GM19372 (cell line): ENCODE measurements around the gene VOPP1.
"Not testable (repeated sequence)": the region's sequence is repeated elsewhere in the genome, so short reads cannot be mapped to it uniquely, and the experiment has no call there.

Source experiments
- ATAC-seq: cut with Tn5 transposase; IDR thresholded peaks from one replicate; pipeline ENCODE4 v1.9.1; 2021; ENCODE audit warnings: mild to moderate bottlenecking, low read depth, moderate library complexity; ENCODE audit not compliant: unreplicated experiment

Gene VOPP1

GRCh38 chr7:55515569-55516279, 56.6 kb downstream of the VOPP1 start:
- peak; percentile 50 for ATAC-seq

- ATAC-seq = no peak
These were observed 57.6 kb downstream of the VOPP1 start for GRCh38 chr7:55514546-55515265.

- ATAC-seq = no peak
These were observed 58.4 kb downstream of the VOPP1 start for GRCh38 chr7:55513868-55514267.

GRCh38 chr7:55512635-55513191, 59.6 kb downstream of the VOPP1 start:
- no peak for ATAC-seq

- ATAC-seq = no peak
These were observed 61.7 kb downstream of the VOPP1 start for GRCh38 chr7:55510621-55511020.

GRCh38 chr7:55510206-55510605, 62.1 kb downstream of the VOPP1 start:
- not testable (repeated sequence) for ATAC-seq

- no peak for ATAC-seq
These were observed 63.0 kb downstream of the VOPP1 start for GRCh38 chr7:55509322-55509721.

- peak; percentile 67 for ATAC-seq
These were observed 63.9 kb downstream of the VOPP1 start for GRCh38 chr7:55508221-55509011.

GRCh38 chr7:55507743-55508142, 64.6 kb downstream of the VOPP1 start:
- ATAC-seq = no peak

- no peak for ATAC-seq
These were observed 67.2 kb downstream of the VOPP1 start for GRCh38 chr7:55504967-55505658.

GRCh38 chr7:55504093-55504859, 68.0 kb downstream of the VOPP1 start:
- ATAC-seq = no peak

GRCh38 chr7:55502858-55503440, 69.4 kb downstream of the VOPP1 start:
- ATAC-seq = no peak

- ATAC-seq = no peak
These were observed 70.0 kb downstream of the VOPP1 start for GRCh38 chr7:55502124-55502857.

- no peak for ATAC-seq
These were observed 70.7 kb downstream of the VOPP1 start for GRCh38 chr7:55501611-55502010.

- ATAC-seq = no peak
These were observed 72.1 kb downstream of the VOPP1 start for GRCh38 chr7:55500117-55500756.

GRCh38 chr7:55499591-55499990, 72.7 kb downstream of the VOPP1 start:
- ATAC-seq = no peak

- no peak for ATAC-seq
These were observed 73.5 kb downstream of the VOPP1 start for GRCh38 chr7:55498770-55499169.

GRCh38 chr7:55498142-55498541, 74.2 kb downstream of the VOPP1 start:
- ATAC-seq = no peak
